Large intestine (tissue), 3 donors: ENCODE measurements around the gene CRYM. TPM values are rescaled to one million over a fixed set of nuclear protein-coding genes. Genes with fewer than 3 reads are reported as not detected.
"Not testable (repeated sequence)": the region's sequence is repeated elsewhere in the genome, so short reads cannot be mapped to it uniquely, and the experiment has no call there.

ENCODE experiments used
- DNase-seq, 2 donors: peaks; one replicate each; pipeline versions ENCODE4 v3.0.0 to v3.0.0-alpha.2; 2013
- H3K27ac ChIP-seq: one replicate; pipeline ENCODE4 v1.5.1; 2013; ENCODE audit warnings: low read length
- H3K27me3 ChIP-seq: 2 replicates; pipeline ENCODE4 v1.6.1; 2013; ENCODE audit warnings: low read length; ENCODE audit not compliant: control insufficient read depth, insufficient read depth
- H3K36me3 ChIP-seq: 2 replicates; pipeline ENCODE4 v1.6.1; 2013; ENCODE audit warnings: low read length; ENCODE audit not compliant: control insufficient read depth, insufficient read depth
- H3K4me1 ChIP-seq: one replicate; pipeline ENCODE4 v1.6.1; 2013; ENCODE audit warnings: low read length; ENCODE audit not compliant: control insufficient read depth, insufficient read depth
- H3K4me3 ChIP-seq: one replicate; pipeline ENCODE4 v1.5.1; 2013; ENCODE audit warnings: low read length
- H3K9me3 ChIP-seq: one replicate; pipeline ENCODE4 v1.6.1; 2013; ENCODE audit warnings: mild to moderate bottlenecking, low read depth, low read length, moderate library complexity; ENCODE audit not compliant: control insufficient read depth
- whole genome bisulfite sequencing: methylation state at CpG from one replicate; pipeline ENCODE4 v1.1.5; 2013; ENCODE audit warnings: low lambda C conversion rate; ENCODE audit not compliant: insufficient coverage; 5-methylcytosine and 5-hydroxymethylcytosine counted together
- polyA plus RNA-seq: library from polyadenylated mRNA; unstranded; fragments of 120-200 nt; gene quantifications from one replicate; pipeline ENCODE4 v1.2.1, GENCODE V29; 2013

CRYM gene
- polyA plus RNA-seq, 1 donor = 4.0 TPM

DNA sequence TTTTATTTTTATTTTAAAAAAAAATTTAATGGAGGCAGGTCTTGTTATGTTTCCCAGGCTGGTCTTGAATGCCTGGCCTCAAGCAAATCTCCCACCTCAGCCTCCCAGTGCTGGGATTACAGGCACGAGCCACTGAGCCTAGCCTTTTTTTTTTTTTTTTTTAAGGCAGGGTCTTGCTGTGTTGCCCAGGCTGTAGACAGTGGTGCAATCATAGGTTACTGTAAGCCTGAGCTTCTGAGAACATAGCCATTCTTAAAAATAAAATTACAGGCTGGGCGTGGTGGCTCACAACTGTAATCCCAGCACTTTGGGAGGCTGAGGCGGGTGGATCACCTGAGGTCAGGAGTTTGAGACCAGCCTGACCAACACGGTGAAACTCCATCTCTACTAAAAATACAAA lies 29.9 kb downstream of the CRYM start:
- DNase-seq, H3K4me1 ChIP-seq, H3K4me3 ChIP-seq, H3K9me3 ChIP-seq, H3K27me3 ChIP-seq, H3K27ac ChIP-seq: not testable (repeated sequence)
- WGBS = no CpG with 5 or more reads among the region's 4 CpGs
- H3K36me3 ChIP-seq = peaks cover 37% of the 10 kb centered on the region

DNA sequence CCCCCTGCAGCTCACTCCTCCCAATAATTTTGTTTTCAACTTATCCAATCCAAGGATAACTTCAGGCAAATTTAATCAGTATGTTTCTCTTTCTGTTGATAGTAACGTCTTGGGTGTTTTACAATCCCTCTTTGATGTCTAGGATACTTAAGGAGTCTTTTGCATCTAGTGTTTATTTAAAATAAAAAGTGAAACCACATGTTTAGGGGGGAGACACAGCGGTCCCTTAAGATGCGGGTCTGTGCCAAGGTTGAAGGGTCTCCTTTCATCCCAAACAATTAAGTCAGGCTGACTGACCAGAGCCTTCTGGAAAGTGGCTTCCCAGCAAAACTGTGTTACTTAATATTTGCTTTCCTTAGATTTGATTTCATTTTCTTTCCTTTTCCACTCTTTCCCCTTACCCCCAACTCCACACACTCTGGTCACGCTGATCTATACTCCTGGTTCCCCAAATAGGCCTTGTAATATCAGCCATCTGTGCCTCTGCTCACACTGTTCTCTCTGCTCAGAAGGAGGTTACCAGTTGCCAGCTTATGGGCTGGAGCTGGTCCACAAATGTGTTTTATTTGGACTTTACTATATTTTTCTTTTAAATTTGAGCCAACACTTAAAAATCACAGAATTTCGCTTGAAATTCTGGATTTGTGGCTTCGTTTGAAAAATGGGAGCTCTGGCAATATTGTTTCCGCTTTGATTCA lies 33.4 kb downstream of the CRYM start:
- Histone ChIP-seq H3K9me3 (no peaks in the 10 kb centered on the region), H3K27me3 (no peaks in the 10 kb centered on the region), H3K4me1 (peaks cover 3% of the 10 kb centered on the region), H3K36me3 (peaks cover 17% of the 10 kb centered on the region), H3K4me3 (no peak overlapping the region), H3K27ac (no peak overlapping the region)
- WGBS = 100% methylated on average over 2 of the region's 7 CpGs
- DNase-seq = no peak

GRCh38 chr16:21242756-21243155 lies 35.3 kb downstream of the CRYM start:
- DNase-seq = no peak
- H3K4me3 ChIP-seq = no peak overlapping the region
- no peaks in the 10 kb centered on the region for H3K9me3 ChIP-seq
- peaks cover 3% of the 10 kb centered on the region for H3K4me1 ChIP-seq
- 38% methylated on average over 1 of the region's 2 CpGs for WGBS
- H3K36me3 ChIP-seq = peaks cover 5% of the 10 kb centered on the region
- H3K27me3 ChIP-seq = no peaks in the 10 kb centered on the region
- H3K27ac ChIP-seq = no peak overlapping the region

DNA sequence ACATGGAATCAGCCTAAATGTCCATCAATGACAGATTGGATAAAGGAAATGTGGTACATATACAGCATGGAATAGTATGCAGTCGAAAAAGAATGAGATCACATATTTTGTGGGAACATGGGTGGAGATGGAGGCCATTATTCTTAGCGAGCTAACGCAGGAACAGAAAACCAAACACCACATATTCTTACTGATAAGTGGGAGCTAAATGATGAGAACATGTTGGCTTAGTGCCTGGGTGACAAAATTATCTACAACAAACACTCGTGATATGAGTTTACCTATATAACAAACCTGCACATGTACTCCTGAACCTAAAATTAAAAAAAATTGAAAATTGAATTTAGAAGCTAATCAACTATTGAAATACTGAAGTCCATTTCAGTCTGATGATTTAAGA lies 38.4 kb downstream of the CRYM start:
- Histone ChIP-seq H3K36me3 (peaks cover 8% of the 10 kb centered on the region), H3K27ac (no peak overlapping the region), H3K9me3 (no peaks in the 10 kb centered on the region), H3K27me3 (no peaks in the 10 kb centered on the region), H3K4me1 (peaks cover 4% of the 10 kb centered on the region), H3K4me3 (no peak overlapping the region)
- 100% methylated on average over 1 of the region's 4 CpGs for WGBS
- no peak for DNase-seq

GRCh38 chr16:21236831-21237230 lies 41.3 kb downstream of the CRYM start:
- Histone ChIP-seq H3K36me3 (peaks cover 8% of the 10 kb centered on the region), H3K9me3 (no peaks in the 10 kb centered on the region), H3K27me3 (no peaks in the 10 kb centered on the region), H3K4me3 (peak overlapping the region; percentile 50), H3K4me1 (peaks cover 15% of the 10 kb centered on the region), H3K27ac (no peak overlapping the region)
- no CpG with 5 or more reads among the region's 5 CpGs for WGBS
- DNase-seq = no peak

DNA sequence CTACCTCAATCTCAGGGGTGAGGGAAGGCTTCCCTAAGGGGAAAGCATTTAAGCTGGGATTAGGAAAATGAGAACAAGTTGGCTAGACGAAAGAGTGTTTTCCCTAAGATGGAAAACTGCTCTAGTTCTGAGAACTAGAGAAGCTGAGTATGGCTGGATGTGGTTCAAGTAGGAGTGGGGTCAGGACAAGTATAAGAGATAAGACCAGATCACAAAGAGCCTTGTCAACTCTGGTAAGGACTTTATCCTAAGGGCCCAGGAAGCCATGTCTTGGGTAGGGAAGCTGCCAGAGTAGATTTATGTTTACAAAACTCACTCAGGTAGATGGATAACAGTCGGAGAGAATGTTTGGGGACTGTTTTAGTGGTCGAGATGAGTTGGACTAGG lies 42.9 kb downstream of the CRYM start:
- peaks cover 4% of the 10 kb centered on the region for H3K36me3 ChIP-seq
- DNase-seq = peak; percentile 49 to 75
- peak overlapping the region; percentile 50 for H3K4me3 ChIP-seq
- 33% methylated on average over 1 of the region's 3 CpGs for WGBS
- H3K4me1 ChIP-seq = peaks cover 20% of the 10 kb centered on the region
- peak overlapping the region; percentile 70 for H3K27ac ChIP-seq
- H3K9me3 ChIP-seq = no peaks in the 10 kb centered on the region
- H3K27me3 ChIP-seq = no peaks in the 10 kb centered on the region

- peak; percentile 92 to 97 for DNase-seq
- WGBS = no CpG with 5 or more reads among the region's 11 CpGs
- H3K9me3 ChIP-seq = no peaks in the 10 kb centered on the region
- peaks cover 20% of the 10 kb centered on the region for H3K4me1 ChIP-seq
- H3K36me3 ChIP-seq = peaks cover 4% of the 10 kb centered on the region
- H3K27ac ChIP-seq = peak within 1 kb of the TSS; percentile 70
- H3K27me3 ChIP-seq = no peaks in the 10 kb centered on the region
- peak within 1 kb of the TSS; percentile 50 for H3K4me3 ChIP-seq
Measured at GRCh38 chr16:21233521-21234150, 44.5 kb downstream of the CRYM start, which contains the start of gene ANKS4B. Gene ANKS4B, plus strand, starts transcription at chr16:21233699. Its CDS starts 39 bp downstream, at chr16:21233738.

DNA sequence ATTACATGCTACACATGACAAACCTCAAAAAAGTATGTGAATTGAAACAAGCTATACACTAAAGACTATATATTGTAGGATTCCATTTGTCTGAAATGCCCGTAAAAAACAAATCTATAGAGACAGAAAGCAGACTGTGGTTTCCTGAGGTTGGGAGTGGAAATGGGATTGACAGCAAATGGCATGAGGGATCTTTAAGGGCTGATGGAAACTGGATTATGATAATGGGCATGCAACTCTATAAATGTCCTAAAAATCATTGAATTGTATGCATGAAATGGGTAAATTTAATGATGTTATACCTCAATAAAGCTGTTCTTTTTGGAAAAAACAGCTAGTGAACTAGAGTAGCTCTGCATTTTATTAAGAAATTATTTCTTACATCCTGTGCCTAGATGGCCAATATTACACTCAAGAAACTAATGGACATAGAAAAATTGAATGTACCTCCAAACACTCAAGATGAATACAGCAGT lies 45.0 kb downstream of the CRYM start:
- WGBS = no CpG with 5 or more reads among the region's 1 CpG
- Histone ChIP-seq H3K27ac (peak overlapping the region; percentile 70), H3K27me3 (no peaks in the 10 kb centered on the region), H3K4me3 (no peak overlapping the region), H3K9me3 (no peaks in the 10 kb centered on the region), H3K36me3 (peaks cover 4% of the 10 kb centered on the region), H3K4me1 (peaks cover 20% of the 10 kb centered on the region)
- no peak for DNase-seq

DNA sequence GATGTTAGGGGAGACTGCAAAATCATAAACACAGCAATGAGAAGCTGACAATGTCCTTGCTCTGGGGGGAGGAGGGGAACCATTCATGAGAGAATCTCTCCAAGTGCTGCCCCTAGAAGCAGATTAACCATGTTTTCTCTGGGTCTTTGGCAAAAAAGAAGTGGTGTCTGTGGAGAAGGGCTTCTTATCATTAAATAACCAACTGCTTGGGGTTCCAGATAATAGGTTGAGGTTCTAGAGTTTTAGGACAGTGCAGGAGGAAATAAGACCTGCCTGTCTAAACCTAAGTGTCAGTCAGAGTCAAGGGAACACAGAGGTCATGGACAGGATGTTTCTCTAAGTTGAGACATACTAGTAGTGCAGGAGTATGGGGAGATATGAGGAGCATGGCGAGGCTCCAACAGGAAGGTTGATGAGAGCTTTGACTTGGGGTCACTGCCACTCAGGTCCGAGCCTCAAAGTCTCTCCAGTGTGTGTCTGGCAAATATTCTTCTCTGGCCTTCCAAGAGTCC lies 49.7 kb downstream of the CRYM start:
- DNase-seq = no peak
- no peaks in the 10 kb centered on the region for H3K9me3 ChIP-seq
- WGBS = no CpG with 5 or more reads among the region's 2 CpGs
- H3K27ac ChIP-seq = no peak overlapping the region
- H3K27me3 ChIP-seq = no peaks in the 10 kb centered on the region
- peaks cover 21% of the 10 kb centered on the region for H3K4me1 ChIP-seq
- H3K36me3 ChIP-seq = no peaks in the 10 kb centered on the region
- no peak overlapping the region for H3K4me3 ChIP-seq

DNA sequence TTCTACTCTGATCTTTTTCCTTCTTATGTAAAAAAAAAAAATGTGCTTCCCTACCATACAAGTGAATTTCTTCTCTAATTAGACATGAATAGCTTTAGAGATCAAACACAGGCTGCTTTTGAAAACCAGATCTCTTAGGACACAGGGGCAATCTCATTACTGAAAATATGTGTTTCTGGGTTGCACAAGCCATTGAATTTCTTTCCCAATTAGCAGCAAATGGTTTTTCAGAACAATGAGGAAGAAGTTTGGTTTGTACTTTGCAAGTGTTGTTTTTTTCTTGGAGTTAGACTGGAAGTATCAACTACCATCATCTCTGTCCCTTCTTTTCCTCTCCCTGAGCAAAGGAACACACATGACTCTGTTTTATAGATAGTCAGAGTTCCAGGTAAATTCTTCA lies 50.2 kb downstream of the CRYM start:
- Histone ChIP-seq H3K27me3 (no peaks in the 10 kb centered on the region), H3K27ac (no peak overlapping the region), H3K4me1 (peaks cover 21% of the 10 kb centered on the region), H3K9me3 (no peaks in the 10 kb centered on the region), H3K4me3 (no peak overlapping the region), H3K36me3 (no peaks in the 10 kb centered on the region)
- no peak for DNase-seq
